Prostate gland (tissue), 2 donors: Measurements from ENCODE around the gene RABGAP1L.

Experiments
- CTCF ChIP-seq, 4 experiments: fragments of 200-600 bp in 2 of 4; fragments of 450-650 bp in 2 of 4; sonication (generic) in 2 of 4; IDR thresholded peaks; 1 replicate in 3 of 4; 2 replicates in 1 of 4; pipeline ENCODE4 v1.5.1; 2016 to 2019; ENCODE audit warnings: antibody characterized with exemption in 4 of 4, mild to moderate bottlenecking in 2 of 4, moderate library complexity in 2 of 4
- POLR2A ChIP-seq: fragments of 450-650 bp; IDR thresholded peaks from one replicate; pipeline ENCODE4 v1.6.1; 2016; ENCODE audit warnings: antibody characterized with exemption, mild to moderate bottlenecking
- POLR2AphosphoS5 ChIP-seq: sonication (generic); formaldehyde crosslinking; IDR thresholded peaks from one replicate; pipeline ENCODE4 v1.6.1; 2017; ENCODE audit warnings: antibody characterized with exemption

GRCh38 chr1:174721246-174721645, 561.9 kb downstream of the RABGAP1L start:
- TF ChIP-seq CTCF (IDR thresholded peaks at IDR 0.05), result no peak
- TF ChIP-seq POLR2AphosphoS5, result no peak
- TF ChIP-seq POLR2A, result no peak
